H1 (cell line): ENCODE data around the gene VSTM2L. TPM values are rescaled to one million over a fixed set of nuclear protein-coding genes. Genes with fewer than 3 reads are reported as not detected.

ENCODE experiments used
- CTCF ChIA-PET: fragments of 300-600 bp; sonication (Branson Sonifier 250); formaldehyde crosslinking; loops from one replicate; lab custom pipeline; 2021; ENCODE audit not compliant: partially characterized antibody; lab: Charles Lee
- POLR2A ChIA-PET: fragments of 300-600 bp; sonication (Branson Sonifier 250); formaldehyde crosslinking; loops from one replicate; lab custom pipeline; 2021; ENCODE audit warnings: inconsistent platforms; ENCODE audit not compliant: partially characterized antibody; lab: Charles Lee
- DNase-seq, 2 experiments: peaks; one replicate each; pipeline versions ENCODE4 v3.0.0 to v3.0.0-alpha.2; 2010 to 2022; ENCODE audit warnings: low spot score in 2 of 2, low read depth in 1 of 2, mixed read lengths in 1 of 2
- FAIRE-seq: peaks from 2 replicates; lab custom pipeline; 2011; peaks lifted over from hg19 to GRCh38; lab: Jason Lieb, UNC
- H2AFZ ChIP-seq: 2 replicates; pipeline ENCODE4 v1.8.1; 2012; ENCODE audit warnings: low read length, inconsistent platforms
- H2AK5ac ChIP-seq: 2 replicates; pipeline ENCODE4 v1.6.1; 2013; ENCODE audit warnings: low read depth, low read length
- H2BK120ac ChIP-seq: replicated peaks from 2 replicates; pipeline ENCODE3; 2013; ENCODE audit warnings: low read depth, low read length, inconsistent platforms
- H2BK12ac ChIP-seq: 2 replicates; pipeline ENCODE4 v1.6.1; 2013; ENCODE audit warnings: low read depth, low read length
- H2BK15ac ChIP-seq: 2 replicates; pipeline ENCODE4 v1.6.1; 2013; ENCODE audit warnings: low read length
- H2BK20ac ChIP-seq: 2 replicates; pipeline ENCODE4 v1.6.1; 2013; ENCODE audit warnings: low read length
- H2BK5ac ChIP-seq: 2 replicates; pipeline ENCODE4 v1.6.1; 2013; ENCODE audit warnings: low read depth, low read length
- H3K14ac ChIP-seq: 2 replicates; pipeline ENCODE4 v1.6.1; 2013; ENCODE audit warnings: inconsistent platforms; ENCODE audit not compliant: insufficient read length
- H3K18ac ChIP-seq: 2 replicates; pipeline ENCODE4 v1.6.1; 2013; ENCODE audit warnings: low read length; ENCODE audit errors: extremely low read depth
- H3K23ac ChIP-seq: 2 replicates; pipeline ENCODE4 v1.6.1; 2013; ENCODE audit warnings: inconsistent platforms; ENCODE audit not compliant: insufficient read length
- H3K23me2 ChIP-seq: 2 replicates; pipeline ENCODE4 v1.6.1; 2013; ENCODE audit warnings: low read depth, low read length
- H3K27ac ChIP-seq: 2 replicates; pipeline ENCODE4 v1.6.1; 2011; ENCODE audit warnings: low read depth, low read length, inconsistent platforms
- H3K27me3 ChIP-seq, 4 experiments: replicated peaks in 1 of 4; 1 replicate in 1 of 4; 2 replicates in 3 of 4; pipeline versions ENCODE4 v1.6.1 to v1.8.1; 2011 to 2013; ENCODE audit warnings: low read length in 3 of 4, mild to moderate bottlenecking in 3 of 4, inconsistent platforms in 2 of 4, mixed read lengths in 2 of 4, moderate library complexity in 1 of 4; ENCODE audit not compliant: control insufficient read depth in 3 of 4, insufficient read depth in 3 of 4; ENCODE audit errors: extremely low read depth in 1 of 4
- H3K36me3 ChIP-seq, 4 experiments: 2 replicates each; pipeline versions ENCODE4 v1.6.1 to v1.8.1; 2011 to 2013; ENCODE audit warnings: mild to moderate bottlenecking in 4 of 4, low read length in 3 of 4, moderate library complexity in 2 of 4, control low read depth in 1 of 4, inconsistent platforms in 1 of 4; ENCODE audit not compliant: insufficient read depth in 4 of 4, control insufficient read depth in 2 of 4
- H3K4ac ChIP-seq: replicated peaks from 2 replicates; pipeline ENCODE3; 2013; ENCODE audit warnings: low read length, low read depth, mixed read lengths, inconsistent platforms; ENCODE audit not compliant: insufficient read length
- H3K4me1 ChIP-seq, 4 experiments: replicated peaks in 1 of 4; 1 replicate in 1 of 4; 2 replicates in 3 of 4; pipeline versions ENCODE4 v1.6.1 to v1.8.1; 2011 to 2013; ENCODE audit warnings: low read length in 3 of 4, inconsistent platforms in 2 of 4, mixed read lengths in 1 of 4; ENCODE audit not compliant: insufficient read depth in 4 of 4, control insufficient read depth in 3 of 4
- H3K4me2 ChIP-seq, 2 experiments: 2 replicates each; pipeline versions ENCODE4 v1.6.1 to v1.8.1; 2011 to 2013; ENCODE audit warnings: low read depth in 2 of 2, low read length in 2 of 2, control low read depth in 1 of 2, inconsistent platforms in 1 of 2, mild to moderate bottlenecking in 1 of 2; ENCODE audit not compliant: insufficient read depth in 1 of 2
- H3K4me3 ChIP-seq, 4 experiments: fragments of 200-600, 300-600 bp in 1 of 4; sonication (generic), shearing (Covaris generic), sonication (Bioruptor Twin) in 1 of 4; 2 replicates each; pipeline versions ENCODE4 v1.5.1 to v1.8.1; 2011 to 2016; ENCODE audit warnings: low read length in 4 of 4, low read depth in 3 of 4, control low read depth in 2 of 4, inconsistent platforms in 2 of 4, mild to moderate bottlenecking in 2 of 4, mixed read lengths in 1 of 4, moderate library complexity in 1 of 4; ENCODE audit not compliant: insufficient read depth in 2 of 4; ENCODE audit errors: extremely low read depth in 1 of 4
- H3K56ac ChIP-seq: replicated peaks from 2 replicates; pipeline ENCODE3; 2013; ENCODE audit warnings: low read depth, mild to moderate bottlenecking, mixed read lengths, low read length, inconsistent platforms; ENCODE audit not compliant: insufficient read length
- H3K79me1 ChIP-seq: 2 replicates; pipeline ENCODE4 v1.6.1; 2013; ENCODE audit warnings: low read depth, low read length, control low read depth
- H3K79me2 ChIP-seq, 2 experiments: 2 replicates each; pipeline versions ENCODE4 v1.6.1 to v1.8.1; 2012 to 2013; ENCODE audit warnings: low read length in 2 of 2, mild to moderate bottlenecking in 2 of 2, inconsistent platforms in 1 of 2; ENCODE audit not compliant: insufficient read depth in 2 of 2, control insufficient read depth in 1 of 2
- H3K9ac ChIP-seq, 4 experiments: replicated peaks in 1 of 4; 1 replicate in 1 of 4; 2 replicates in 3 of 4; pipeline versions ENCODE4 v1.6.1 to v1.8.1; 2011 to 2013; ENCODE audit warnings: low read depth in 3 of 4, low read length in 3 of 4, control low read depth in 2 of 4, mild to moderate bottlenecking in 2 of 4, moderate library complexity in 2 of 4, inconsistent platforms in 1 of 4; ENCODE audit errors: extremely low read depth in 1 of 4
- H3K9me3 ChIP-seq, 2 experiments: 2 replicates each; pipeline versions ENCODE4 v1.6.1 to v1.8.1; 2012 to 2013; ENCODE audit warnings: mild to moderate bottlenecking in 2 of 2, moderate library complexity in 2 of 2, control low read depth in 1 of 2, inconsistent platforms in 1 of 2, low read depth in 1 of 2, low read length in 1 of 2, mixed read lengths in 1 of 2; ENCODE audit not compliant: insufficient read depth in 2 of 2
- H4K20me1 ChIP-seq, 2 experiments: replicated peaks in 1 of 2; 2 replicates each; pipeline versions ENCODE3 to v1.8.1; 2011 to 2013; ENCODE audit warnings: inconsistent platforms in 2 of 2, low read length in 2 of 2, mild to moderate bottlenecking in 1 of 2; ENCODE audit not compliant: insufficient read depth in 2 of 2, control insufficient read depth in 1 of 2
- H4K5ac ChIP-seq: 2 replicates; pipeline ENCODE4 v1.6.1; 2013; ENCODE audit warnings: low read length, low read depth, mixed read lengths, inconsistent platforms; ENCODE audit not compliant: insufficient read length
- H4K8ac ChIP-seq: 2 replicates; pipeline ENCODE4 v1.8.0; 2013; ENCODE audit warnings: mild to moderate bottlenecking, moderate library complexity, low read length, inconsistent platforms; ENCODE audit not compliant: insufficient read depth; ENCODE audit errors: extremely low read depth
- H4K91ac ChIP-seq: replicated peaks from 2 replicates; pipeline ENCODE3; 2013; ENCODE audit warnings: low read length, mixed read lengths, inconsistent platforms; ENCODE audit not compliant: insufficient read length
- E2F6 ChIP-seq: IDR thresholded peaks from 2 replicates; pipeline ENCODE4 v1.6.1; 2012; ENCODE audit warnings: inconsistent platforms
- WGBS, 2 experiments: shearing (Covaris generic) in 1 of 2; methylation state at CpG; one replicate each; pipeline versions ENCODE4 v1.1.6 to v1.1.7; 2013 to 2015; ENCODE audit warnings: low lambda C conversion rate in 2 of 2, mixed read lengths in 2 of 2, inconsistent platforms in 1 of 2, low coverage in 1 of 2, missing lambda C conversion rate in 1 of 2; ENCODE audit not compliant: insufficient replicate concordance in 2 of 2, insufficient coverage in 1 of 2, insufficient read length in 1 of 2; ENCODE audit errors: extremely low coverage in 1 of 2, missing lambda C conversion rate in 1 of 2; 5-methylcytosine and 5-hydroxymethylcytosine counted together
- polyA plus RNA-seq, 7 experiments: library from polyadenylated mRNA; depleted of rRNA in 3 of 7; stranded (reverse) in 5 of 7; unstranded in 2 of 7; fragments of >200 nt in 5 of 7; fragments of 200-250 nt in 2 of 7; gene quantifications; 1 replicate in 5 of 7; 2 replicates in 1 of 7; 4 replicates in 1 of 7; pipeline versions ENCODE4 v1.2.1 to v1.2.3, GENCODE V29; 2011 to 2013; ENCODE audit warnings: missing spikeins in 2 of 7, mixed read lengths in 2 of 7
- total RNA-seq: library from RNA; stranded (reverse); fragmentation: NEBNext Ultra II Directional; extraction: Animal tissue kit (Norgen Biotek cat#: 25700); gene quantifications from 2 replicates; pipeline ENCODE4 v1.2.1, GENCODE V29; 2021

The VSTM2L gene
- total and polyA plus RNA-seq, 2 of the 8 experiments (the other 6 are each of a cell fraction or from before 2014, with no cell fraction given), result 1.3 to 3.2 TPM

- Histone ChIP-seq H3K4me3 (no peak overlapping the region), H2BK15ac (no peak overlapping the region), H3K14ac (no peak overlapping the region), H3K4me2 (no peak overlapping the region), H3K9me3 (no peaks in the 10 kb centered on the region), H2AFZ (no peak overlapping the region), H4K5ac (no peak overlapping the region), H3K27me3 (no peaks in the 10 kb centered on the region), H3K23ac (peak overlapping the region; percentile 27), H3K4me1 (no peaks in the 10 kb centered on the region), H3K36me3 (no peaks in the 10 kb centered on the region), H3K56ac (no peak overlapping the region), H2BK20ac (no peak overlapping the region), H3K4ac (no peak overlapping the region), H2AK5ac (no peak overlapping the region), H3K18ac (no peak overlapping the region), H3K23me2 (no peaks in the 10 kb centered on the region), H4K91ac (no peak overlapping the region), H3K79me1 (no peaks in the 10 kb centered on the region), H2BK12ac (no peak overlapping the region), H2BK5ac (no peak overlapping the region), H3K79me2 (no peaks in the 10 kb centered on the region), H4K8ac (no peak overlapping the region), H3K9ac (no peak overlapping the region), H2BK120ac (no peak overlapping the region), H4K20me1 (no peaks in the 10 kb centered on the region), H3K27ac (no peak overlapping the region)
- POLR2A ChIA-PET, result no interaction called here
- TF ChIP-seq E2F6, result no peak
- CTCF ChIA-PET, result interaction anchor here (0.7 to 4.9 kb wide), 4 partner anchors 12 to 391 kb away, joined by 3 to 28 read pairs (median 3); no protein-coding TSS in a partner anchor
- 95% methylated on average over 7 of the region's 7 CpGs; no CpG with 5 or more reads in 1 of the 2 experiments for WGBS, 2 experiments
- FAIRE-seq, result no peak
- DNase-seq, result no peak
Measured at GRCh38 chr20:37955511-37955910, 52.6 kb downstream of the VSTM2L start.
